Muscle layer of duodenum (tissue), 2 donors: Measurements from ENCODE around the gene TNK2.
"Not testable (repeated sequence)": the region's sequence is repeated elsewhere in the genome, so short reads cannot be mapped to it uniquely, and the experiment has no call there.

ENCODE experiments used
- H3K27ac ChIP-seq: one replicate; pipeline ENCODE4 v1.7.0; 2013; ENCODE audit warnings: mild to moderate bottlenecking, low read length
- H3K27me3 ChIP-seq: one replicate; pipeline ENCODE4 v1.7.0; 2013; ENCODE audit warnings: low read depth, mild to moderate bottlenecking, control low read depth, low read length
- H3K36me3 ChIP-seq, 2 donors: one replicate each; pipeline ENCODE4 v1.7.0; 2013; ENCODE audit warnings: low read length in 2 of 2, control low read depth in 1 of 2, mild to moderate bottlenecking in 1 of 2; ENCODE audit not compliant: insufficient read depth in 2 of 2, control insufficient read depth in 1 of 2
- H3K4me1 ChIP-seq, 2 donors: one replicate each; pipeline ENCODE4 v1.7.0; 2013; ENCODE audit warnings: low read length in 2 of 2, mild to moderate bottlenecking in 2 of 2, control low read depth in 1 of 2, moderate library complexity in 1 of 2; ENCODE audit not compliant: insufficient read depth in 2 of 2, control insufficient read depth in 1 of 2
- H3K4me3 ChIP-seq, 2 donors: one replicate each; pipeline ENCODE4 v1.7.0; 2013; ENCODE audit warnings: low read length in 2 of 2, low read depth in 1 of 2, mild to moderate bottlenecking in 1 of 2
- H3K9me3 ChIP-seq, 2 donors: one replicate each; pipeline ENCODE4 v1.7.0; 2013; ENCODE audit warnings: low read length in 2 of 2, control low read depth in 1 of 2, mild to moderate bottlenecking in 1 of 2; ENCODE audit not compliant: control insufficient read depth in 1 of 2
- donor health status: healthy.

Gene TNK2

GRCh38 chr3:195907934-195908693 is at the start of gene TNK2:
TSS of gene TNK2 (minus strand) at chr3:195908551. CDS start at chr3:195888588, 19,963 bp downstream.
- no peaks in the 10 kb centered on the region for H3K9me3 ChIP-seq
- H3K4me1 ChIP-seq = peaks cover 0 to 34% of the 10 kb centered on the region in 2 donors
- H3K4me3 ChIP-seq = peak within 1 kb of the TSS; percentile 55 to 78
- no peaks in the 10 kb centered on the region for H3K36me3 ChIP-seq
- no peaks in the 10 kb centered on the region for H3K27me3 ChIP-seq
- H3K27ac ChIP-seq = no peak within 1 kb of the TSS

- no peaks in the 10 kb centered on the region for H3K27me3 ChIP-seq
- peaks cover 0 to 5% of the 10 kb centered on the region in 2 donors for H3K36me3 ChIP-seq
- H3K4me1 ChIP-seq = peaks cover 0 to 10% of the 10 kb centered on the region in 2 donors
- H3K9me3 ChIP-seq = no peaks in the 10 kb centered on the region
- H3K4me3 ChIP-seq = no peak overlapping the region
- H3K27ac ChIP-seq = no peak overlapping the region
Observed at GRCh38 chr3:195956577-195956976, 48.2 kb upstream of the TNK2 start.

- H3K4me3 ChIP-seq, H3K9me3 ChIP-seq, H3K27ac ChIP-seq, H3K4me1 ChIP-seq, H3K36me3 ChIP-seq, H3K27me3 ChIP-seq: not testable (repeated sequence)
Observed at GRCh38 chr3:195955416-195955841, 47.1 kb upstream of the TNK2 start.

DNA sequence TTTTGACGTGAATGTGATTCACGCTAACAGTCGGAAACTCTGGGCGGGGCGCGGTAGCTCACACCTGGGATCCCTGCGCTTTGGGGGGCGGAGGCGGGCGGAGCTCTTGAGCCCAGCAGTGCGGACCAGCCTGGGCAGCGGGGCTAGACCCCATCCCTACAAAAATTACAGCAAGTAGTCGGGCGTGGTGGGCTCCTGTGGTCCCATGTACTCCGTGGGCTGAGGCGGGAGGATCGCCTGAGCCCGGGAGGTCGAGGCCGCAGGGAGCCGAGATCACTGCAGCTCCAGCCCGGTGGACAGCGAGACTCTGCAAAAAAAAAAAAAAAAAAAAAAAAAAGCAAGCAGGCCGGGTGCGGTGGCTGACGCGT is 46.4 kb upstream of the TNK2 start:
- not testable (repeated sequence) for H3K27me3 ChIP-seq, H3K9me3 ChIP-seq, H3K4me1 ChIP-seq, H3K27ac ChIP-seq, H3K36me3 ChIP-seq
- peak overlapping the region in 1 of 2 donors; percentile 32 for H3K4me3 ChIP-seq

- not testable (repeated sequence) for H3K36me3 ChIP-seq, H3K4me1 ChIP-seq, H3K27me3 ChIP-seq, H3K27ac ChIP-seq, H3K9me3 ChIP-seq
- H3K4me3 ChIP-seq = peak overlapping the region in 1 of 2 donors; percentile 32
Observed at GRCh38 chr3:195954052-195954751, 45.9 kb upstream of the TNK2 start.

DNA sequence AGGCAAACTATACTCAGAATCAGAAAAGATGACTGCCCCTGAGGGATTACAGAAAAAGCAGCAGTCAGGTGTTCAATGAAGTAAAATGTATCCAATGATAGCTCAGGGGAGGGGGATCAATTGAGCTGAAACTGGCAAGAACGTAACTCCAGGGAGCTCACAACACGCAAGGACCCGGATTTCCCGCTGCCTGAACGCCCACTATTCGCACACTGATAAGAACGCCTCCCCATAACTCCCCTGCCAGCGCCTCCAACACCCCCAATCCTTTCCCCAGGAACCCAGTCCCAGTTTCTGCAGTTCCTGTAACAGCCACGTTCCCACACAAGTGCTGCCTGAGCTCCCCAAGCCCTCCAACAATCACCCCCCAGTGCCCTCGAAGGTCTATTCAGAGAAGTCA is 44.2 kb upstream of the TNK2 start:
- H3K27ac ChIP-seq, H3K4me3 ChIP-seq, H3K4me1 ChIP-seq, H3K9me3 ChIP-seq, H3K36me3 ChIP-seq, H3K27me3 ChIP-seq: not testable (repeated sequence)

GRCh38 chr3:195951443-195952177 is 43.3 kb upstream of the TNK2 start:
- H3K27ac ChIP-seq, H3K27me3 ChIP-seq, H3K4me3 ChIP-seq, H3K36me3 ChIP-seq, H3K4me1 ChIP-seq, H3K9me3 ChIP-seq: not testable (repeated sequence)

DNA sequence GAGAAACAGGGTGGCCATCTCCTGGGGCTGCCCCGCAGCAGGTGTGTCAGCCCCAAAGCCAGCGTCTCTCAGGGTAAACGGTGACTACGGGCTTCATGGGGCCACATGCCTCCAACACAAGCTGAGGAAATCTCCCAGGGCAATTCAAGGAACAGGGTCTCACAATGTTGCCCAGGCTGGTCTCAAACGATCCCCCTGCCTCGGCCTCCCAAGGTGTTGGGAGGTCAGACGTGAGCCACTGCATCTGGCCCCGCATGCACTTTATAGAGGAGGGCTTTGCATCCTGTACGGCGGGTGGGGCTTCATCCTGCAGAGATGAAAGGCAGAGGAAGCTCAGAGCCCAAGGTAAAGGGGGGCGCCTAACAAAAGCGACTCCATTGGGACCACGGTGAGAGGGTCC is 42.4 kb upstream of the TNK2 start:
- not testable (repeated sequence) for H3K27me3 ChIP-seq, H3K27ac ChIP-seq, H3K9me3 ChIP-seq, H3K36me3 ChIP-seq, H3K4me1 ChIP-seq, H3K4me3 ChIP-seq

GRCh38 chr3:195950164-195950563 is 41.8 kb upstream of the TNK2 start:
- H3K9me3 ChIP-seq, H3K36me3 ChIP-seq, H3K4me3 ChIP-seq, H3K27me3 ChIP-seq, H3K4me1 ChIP-seq, H3K27ac ChIP-seq: not testable (repeated sequence)

DNA sequence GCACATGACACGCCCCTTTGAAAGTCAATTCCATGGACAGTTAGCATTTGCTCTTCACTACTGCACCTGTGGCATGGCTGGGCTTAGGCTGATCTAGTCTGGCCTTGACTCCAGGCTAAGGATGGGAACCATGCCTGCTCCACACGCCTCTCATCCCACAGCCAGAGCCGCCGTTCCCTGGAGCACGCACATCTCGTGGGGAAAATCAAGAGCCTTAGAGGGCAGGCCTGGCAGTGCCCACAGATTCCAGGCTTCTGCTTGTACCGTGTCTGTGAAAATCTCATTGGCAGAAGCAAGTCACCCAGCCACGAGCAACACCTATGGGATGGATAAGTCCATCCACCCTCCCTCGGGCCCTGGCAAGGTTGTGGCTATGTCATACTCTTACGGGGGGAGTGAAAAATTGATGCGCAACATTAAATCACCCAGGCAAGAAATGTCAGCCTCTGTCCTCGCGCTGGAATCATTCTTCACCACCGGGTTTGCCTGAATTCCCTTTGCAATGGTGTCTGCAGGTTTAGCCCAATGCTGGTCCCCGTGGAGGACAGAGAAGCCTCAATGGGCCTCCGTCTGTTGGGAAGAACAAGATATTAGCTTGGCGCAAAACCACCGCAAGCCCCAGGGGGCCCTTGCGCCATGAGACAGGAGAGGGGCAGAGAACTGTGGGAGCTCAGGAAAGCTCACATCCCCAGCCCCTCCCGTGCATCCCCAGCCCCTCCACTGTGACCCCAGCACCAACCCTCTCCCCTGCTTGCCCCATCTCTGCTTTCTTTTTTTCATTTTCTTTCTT is 38.8 kb upstream of the TNK2 start:
- not testable (repeated sequence) for H3K9me3 ChIP-seq, H3K4me3 ChIP-seq, H3K4me1 ChIP-seq, H3K36me3 ChIP-seq, H3K27me3 ChIP-seq, H3K27ac ChIP-seq

GRCh38 chr3:195941265-195941815 is 33.0 kb upstream of the TNK2 start:
- H3K27me3 ChIP-seq, H3K36me3 ChIP-seq, H3K4me3 ChIP-seq, H3K27ac ChIP-seq, H3K4me1 ChIP-seq, H3K9me3 ChIP-seq: not testable (repeated sequence)
